HL-60/S4 (cell line): ENCODE measurements around the gene MESD.

Source experiments
- in situ Hi-C: fragments of 300-500 bp; cut with MboI; formaldehyde crosslinking; loops from 2 replicates; pipeline ENCODE4 v1.14.3; 2022; ENCODE audit warnings: low sequenced_read_pairs

The MESD gene

DNA sequence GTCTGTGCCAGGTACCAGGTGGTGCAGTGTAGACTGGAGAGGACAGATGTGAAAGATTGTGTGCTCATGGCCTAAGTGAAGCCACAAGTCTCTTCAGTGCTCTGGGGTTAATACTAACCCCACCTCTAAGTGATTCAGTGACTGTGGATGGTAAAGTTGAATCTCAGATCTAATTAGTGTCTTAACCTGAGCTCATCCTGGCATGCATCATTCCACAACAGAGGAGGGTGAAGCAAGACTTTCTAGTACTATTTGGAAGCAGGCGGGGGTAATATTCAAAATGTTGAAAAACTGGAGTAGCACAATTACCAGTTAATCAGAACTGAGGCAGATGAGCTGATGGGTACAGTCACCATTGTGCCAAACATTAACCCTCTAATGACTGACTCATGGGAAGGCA is 2.8 kb upstream of the MESD start:
- in situ Hi-C loops = loop anchor here (10.0 kb wide), 1 partner anchor 112 kb away; no protein-coding TSS in a partner anchor

DNA sequence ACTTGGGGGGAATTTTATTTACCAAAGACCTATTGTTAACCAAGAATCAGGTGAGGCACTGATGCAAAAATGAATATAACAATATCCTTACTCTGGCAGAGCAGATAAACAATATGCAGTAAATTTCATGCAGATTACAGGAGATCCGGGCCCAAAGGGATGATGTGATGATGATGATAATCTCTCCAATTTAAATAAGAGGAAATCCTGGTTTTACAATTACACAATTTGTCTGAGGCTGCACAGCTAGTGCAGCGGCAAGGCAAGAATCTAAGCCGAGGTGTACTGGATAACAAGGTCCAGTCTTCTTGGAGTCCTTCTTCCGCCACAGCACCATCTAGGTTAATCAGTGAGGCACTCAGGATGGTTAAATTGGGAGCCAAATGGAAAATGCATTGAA is 2.4 kb upstream of the MESD start:
- in situ Hi-C loops = loop anchor here (10.0 kb wide), 1 partner anchor 113 kb away; no protein-coding TSS in a partner anchor

GRCh38 chr15:80991421-80991820 is 1.8 kb upstream of the MESD start:
- in situ Hi-C loops = loop anchor here (10.0 kb wide), 1 partner anchor 113 kb away; no protein-coding TSS in a partner anchor

DNA sequence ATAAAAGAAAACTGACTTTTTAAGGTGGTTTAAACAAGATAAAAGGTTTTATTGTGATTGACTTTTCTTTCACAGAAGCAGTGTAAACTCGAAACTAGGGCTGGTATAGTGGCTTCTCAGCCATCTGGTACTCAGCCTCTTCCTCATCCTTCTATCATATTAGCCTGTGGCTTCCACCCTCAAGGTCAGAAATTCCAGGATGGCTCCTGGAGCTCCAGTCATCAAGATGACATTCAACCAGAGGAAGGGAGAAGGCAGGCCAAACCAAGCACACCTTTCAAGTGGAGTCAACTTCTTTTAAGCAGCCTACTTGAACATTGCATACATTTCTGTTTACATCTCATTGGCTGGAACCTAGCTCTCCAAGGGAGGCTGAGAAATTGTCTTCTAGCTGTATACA is 1.3 kb upstream of the MESD start:
- in situ Hi-C loops = loop anchor here (10.0 kb wide), 1 partner anchor 114 kb away; no protein-coding TSS in a partner anchor

DNA sequence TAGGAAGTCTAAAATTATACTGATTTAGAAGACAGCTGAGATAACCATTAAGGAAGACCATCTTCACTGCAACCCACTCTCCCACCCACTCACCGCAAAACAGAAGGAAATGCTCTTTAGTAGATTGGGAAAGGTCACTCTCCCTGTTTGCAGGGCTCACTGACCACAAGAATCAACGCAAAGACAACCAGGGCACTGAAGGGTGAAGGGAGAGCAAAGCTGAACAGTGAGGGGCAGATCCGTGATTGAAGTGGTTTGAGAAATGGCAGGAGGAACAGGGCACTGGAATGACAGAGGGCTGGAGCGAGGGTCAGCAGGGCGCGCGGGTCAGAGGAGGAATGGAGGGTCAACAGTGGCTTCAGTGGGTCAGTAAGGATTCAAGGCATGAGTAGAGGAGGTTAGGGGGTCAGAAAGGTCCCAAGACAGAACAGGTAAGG is 520 bp downstream of the MESD start:
- in situ Hi-C loops = no loop called here

DNA sequence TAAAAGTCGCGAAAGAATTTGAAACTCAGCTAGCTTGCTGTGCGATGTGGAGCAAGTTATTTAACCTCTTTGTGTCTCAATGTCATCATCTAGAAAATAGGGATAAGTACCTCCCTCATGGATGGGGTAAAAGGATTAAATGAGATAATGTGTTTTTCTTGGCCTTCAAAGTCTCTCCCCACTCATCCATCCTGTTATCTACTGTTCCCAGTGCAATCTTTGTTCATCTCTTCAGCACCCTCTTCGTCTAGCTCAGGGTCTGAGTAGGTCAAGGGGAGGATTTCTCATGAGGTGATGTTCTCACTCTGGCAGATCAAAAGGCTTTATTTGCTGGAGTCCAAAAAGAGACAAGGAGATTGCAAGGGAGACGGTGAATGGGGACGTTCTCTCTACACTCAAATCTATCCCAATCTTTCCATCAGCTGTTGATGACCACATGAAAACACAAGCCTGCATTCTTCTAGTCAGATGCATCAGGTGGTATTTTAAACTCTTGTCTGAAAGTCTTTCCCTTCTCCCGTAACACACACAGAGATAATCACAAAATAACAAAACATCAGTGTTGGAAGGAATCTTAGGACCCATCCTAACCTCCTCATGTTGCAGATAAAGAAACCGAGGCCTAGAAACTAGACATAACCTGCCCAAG is 1.3 kb downstream of the MESD start:
- in situ Hi-C loops = no loop called here

GRCh38 chr15:80986487-80986886 is 3.1 kb downstream of the MESD start:
- in situ Hi-C loops = no loop called here

DNA sequence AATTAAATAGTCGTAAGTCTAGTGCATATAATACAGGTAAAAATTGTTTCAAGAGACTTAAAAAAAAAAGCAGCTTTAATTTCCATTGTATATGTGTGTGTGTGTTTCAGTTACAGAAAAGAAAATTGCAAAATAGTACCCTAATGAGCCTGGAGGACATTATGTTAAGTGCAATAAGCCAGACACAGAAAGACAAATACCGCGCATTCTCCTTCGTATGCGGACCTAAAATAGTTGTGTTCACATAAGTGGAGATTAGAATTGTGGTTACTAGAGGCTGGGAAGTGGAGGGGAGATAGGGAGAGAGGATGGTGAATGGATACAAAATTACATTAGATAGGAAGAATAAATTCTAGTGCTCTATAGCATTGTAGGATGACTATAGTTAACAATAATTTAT is 3.6 kb downstream of the MESD start:
- in situ Hi-C loops = no loop called here

DNA sequence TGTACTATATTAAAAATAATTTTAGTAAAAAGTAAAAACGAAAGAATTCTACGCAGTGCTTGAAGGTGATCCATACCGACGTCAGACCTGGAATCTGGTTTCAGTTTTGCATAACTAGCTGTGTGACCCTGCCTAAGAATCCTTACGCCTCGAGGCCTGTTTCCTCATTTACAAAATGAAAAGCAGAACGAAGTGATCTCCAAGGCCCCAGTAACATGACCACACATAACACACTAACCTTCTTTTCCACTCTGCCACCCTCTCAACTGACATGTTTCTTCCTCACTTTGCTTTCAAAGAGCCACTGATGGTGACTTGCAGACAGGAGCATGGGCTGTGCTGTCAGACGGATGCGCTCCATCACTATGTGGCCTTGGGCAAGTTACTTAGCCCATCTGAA is 4.8 kb downstream of the MESD start:
- in situ Hi-C loops = no loop called here

DNA sequence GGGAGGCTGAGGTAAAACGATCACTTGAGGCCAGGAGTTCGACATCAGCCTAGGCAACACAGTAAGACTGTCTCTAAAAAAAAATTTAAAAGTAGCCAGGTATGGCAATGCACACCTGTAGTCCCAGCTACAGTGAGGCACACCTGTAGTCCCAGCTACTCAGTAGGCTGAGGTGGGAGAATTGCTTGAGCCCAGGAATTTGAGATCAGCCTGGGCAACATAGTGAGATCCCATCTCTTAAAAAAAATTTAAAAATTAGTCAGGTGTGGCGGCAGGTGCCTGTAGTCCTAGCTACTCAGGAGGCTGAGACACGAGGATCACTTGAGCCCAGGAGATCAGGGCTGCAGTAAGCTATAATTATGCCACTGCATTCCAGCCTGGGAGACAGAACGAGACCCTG is 6.8 kb downstream of the MESD start:
- in situ Hi-C loops = no loop called here

GRCh38 chr15:80982205-80982604 is 7.4 kb downstream of the MESD start:
- in situ Hi-C loops = no loop called here

GRCh38 chr15:80979538-80980200 is 9.9 kb downstream of the MESD start:
- in situ Hi-C loops = loop anchor here (10.0 kb wide), 2 partner anchors 285 to 525 kb away; no protein-coding TSS in a partner anchor

DNA sequence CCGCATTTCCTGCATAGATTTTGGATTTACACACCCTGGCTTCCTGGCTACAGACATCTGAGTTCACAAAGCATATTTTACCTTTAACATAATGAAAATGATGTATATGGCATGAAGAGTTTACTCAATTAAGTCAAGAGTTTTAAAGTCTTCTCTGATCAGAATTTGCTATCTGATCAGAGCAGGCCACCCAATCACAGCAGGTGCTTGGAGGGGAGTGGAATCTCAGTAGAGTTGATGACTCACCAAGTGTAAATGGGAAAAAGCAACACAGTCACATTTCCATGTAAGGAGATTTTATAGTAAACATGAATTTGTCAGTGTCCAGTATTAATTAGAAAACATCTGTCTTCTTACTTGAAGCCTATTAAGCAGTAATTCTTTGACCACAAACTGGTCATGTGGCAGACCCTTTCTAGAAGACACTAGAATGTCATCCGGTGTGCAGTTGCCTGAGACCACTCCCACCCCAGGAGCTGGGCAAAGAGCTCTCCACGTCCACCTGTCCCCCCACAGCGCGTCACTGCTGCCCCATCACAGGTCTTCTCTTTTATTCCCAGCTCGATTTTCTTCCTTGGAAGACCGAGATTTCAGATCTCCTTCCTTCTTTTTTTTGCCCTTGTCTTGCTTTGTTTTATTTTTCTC is 10.8 kb downstream of the MESD start:
- in situ Hi-C loops = loop anchor here (10.0 kb wide), 2 partner anchors 286 to 524 kb away; no protein-coding TSS in a partner anchor

DNA sequence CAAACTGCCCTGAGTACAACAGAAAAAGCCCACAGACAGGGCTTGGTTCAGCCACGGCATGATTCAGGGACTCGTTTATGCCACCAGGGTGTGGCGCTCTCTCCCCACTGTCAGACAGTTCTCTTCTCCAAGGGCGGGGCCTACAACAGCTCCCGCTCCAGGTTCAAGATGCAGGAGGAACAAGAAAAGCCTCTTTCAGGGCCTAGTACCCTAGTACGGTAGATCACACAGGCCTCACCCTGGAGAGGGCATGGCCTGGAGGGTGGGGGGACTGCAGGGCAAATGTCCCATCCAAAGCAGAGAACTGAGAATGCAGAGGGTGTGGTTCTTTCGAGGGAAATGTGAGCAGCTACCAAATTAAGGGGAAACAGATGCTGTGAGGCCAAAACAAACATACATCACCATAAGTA is 12.0 kb downstream of the MESD start:
- in situ Hi-C loops = loop anchor here (10.0 kb wide), 2 partner anchors 287 to 523 kb away; no protein-coding TSS in a partner anchor

DNA sequence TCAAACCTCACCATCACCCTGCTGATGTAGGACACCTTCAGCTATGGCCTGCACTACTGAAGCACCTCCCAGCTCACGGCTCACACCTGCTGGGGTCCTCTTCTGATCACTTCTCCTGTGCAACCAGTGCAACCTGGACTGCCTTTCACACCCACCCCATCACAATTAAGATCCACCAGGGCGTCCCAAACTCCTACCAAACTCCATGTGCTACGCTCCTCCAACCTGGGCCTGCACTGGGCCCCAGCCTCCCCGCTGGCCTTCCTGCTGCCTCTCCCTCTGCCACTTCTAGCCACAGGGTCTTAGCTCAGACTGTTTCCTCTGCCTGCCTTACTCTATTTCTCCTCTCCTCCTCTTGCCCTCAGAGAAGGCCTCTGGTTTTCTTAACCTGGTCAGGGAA is 12.8 kb downstream of the MESD start:
- in situ Hi-C loops = loop anchor here (10.0 kb wide), 2 partner anchors 288 to 522 kb away; no protein-coding TSS in a partner anchor

- in situ Hi-C loops = loop anchor here (10.0 kb wide), 2 partner anchors 290 to 520 kb away; no protein-coding TSS in a partner anchor
These were observed 14.7 kb downstream of the MESD start for GRCh38 chr15:80974914-80975313.

- in situ Hi-C loops = loop anchor here (10.0 kb wide), 2 partner anchors 293 to 517 kb away; no protein-coding TSS in a partner anchor
These were observed 17.3 kb downstream of the MESD start for GRCh38 chr15:80972276-80972675.

DNA sequence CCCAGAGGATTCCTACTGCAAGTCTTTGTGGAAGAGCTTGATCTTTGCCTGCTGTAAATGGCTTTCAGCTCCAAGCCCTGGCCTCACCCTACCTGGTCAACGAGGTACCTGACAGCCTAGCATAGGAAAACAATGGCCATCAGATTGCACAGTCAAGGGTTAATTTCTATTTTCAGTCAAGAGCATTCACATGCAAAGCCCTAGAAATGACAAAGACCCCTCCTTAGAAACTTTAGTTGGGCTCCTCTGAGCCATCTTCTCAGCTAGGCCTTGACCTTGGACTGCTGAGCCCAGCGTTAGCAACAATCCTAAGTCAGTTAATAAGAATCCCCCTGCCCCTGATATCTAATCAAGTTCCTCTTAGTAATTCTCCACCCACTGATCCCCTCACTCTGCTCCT is 18.5 kb downstream of the MESD start:
- in situ Hi-C loops = loop anchor here (10.0 kb wide), 2 partner anchors 294 to 516 kb away; no protein-coding TSS in a partner anchor

DNA sequence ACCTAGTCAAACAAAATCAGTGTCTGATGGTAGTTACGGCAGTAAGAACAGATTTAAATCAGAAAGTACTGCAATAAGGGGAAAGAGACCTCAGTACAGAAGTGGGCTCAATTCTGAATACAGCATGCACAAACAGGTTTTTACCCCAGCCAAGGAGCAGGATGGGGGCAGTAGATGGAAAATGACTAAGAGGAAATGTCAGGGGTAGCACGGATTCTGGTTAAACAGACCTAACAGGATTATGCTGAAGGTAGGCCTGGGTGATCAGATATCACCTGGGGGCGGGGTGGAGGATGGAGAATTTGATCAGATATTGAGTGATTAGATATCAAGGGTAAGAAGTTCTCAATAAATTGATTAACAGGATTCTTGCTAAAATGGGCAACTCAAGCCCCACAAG is 19.0 kb downstream of the MESD start:
- in situ Hi-C loops = loop anchor here (10.0 kb wide), 2 partner anchors 294 to 516 kb away; no protein-coding TSS in a partner anchor

DNA sequence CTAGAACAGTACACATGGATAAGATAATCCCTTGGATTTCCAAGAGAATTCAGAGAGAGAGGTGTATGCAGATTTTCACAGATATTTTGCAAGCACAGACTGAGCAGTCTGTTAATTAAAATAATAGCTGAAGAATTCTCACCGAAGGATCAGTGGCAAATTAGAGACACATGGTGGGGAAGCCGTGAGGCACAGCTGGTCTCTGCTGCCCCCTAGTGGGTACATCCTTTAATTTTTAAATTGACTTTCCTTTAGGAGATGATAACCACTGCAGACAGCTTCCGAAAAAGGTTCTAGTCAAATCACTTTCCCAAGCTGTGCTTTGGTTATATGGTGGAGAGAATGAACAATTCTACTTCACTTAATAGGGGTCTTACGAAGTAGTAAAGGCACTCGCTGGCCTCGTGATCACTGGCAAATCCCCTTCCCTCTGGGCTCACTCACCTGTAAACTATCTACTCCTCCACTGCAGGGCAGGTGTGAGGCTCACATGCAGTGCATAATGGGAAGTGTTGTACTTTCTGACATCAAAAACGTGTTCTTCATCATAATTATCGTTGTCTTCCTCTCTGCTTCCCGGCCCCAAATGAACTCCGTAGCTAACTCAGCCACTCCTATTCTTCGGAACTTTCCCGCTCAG is 19.5 kb downstream of the MESD start:
- in situ Hi-C loops = loop anchor here (10.0 kb wide), 2 partner anchors 295 to 515 kb away; no protein-coding TSS in a partner anchor

DNA sequence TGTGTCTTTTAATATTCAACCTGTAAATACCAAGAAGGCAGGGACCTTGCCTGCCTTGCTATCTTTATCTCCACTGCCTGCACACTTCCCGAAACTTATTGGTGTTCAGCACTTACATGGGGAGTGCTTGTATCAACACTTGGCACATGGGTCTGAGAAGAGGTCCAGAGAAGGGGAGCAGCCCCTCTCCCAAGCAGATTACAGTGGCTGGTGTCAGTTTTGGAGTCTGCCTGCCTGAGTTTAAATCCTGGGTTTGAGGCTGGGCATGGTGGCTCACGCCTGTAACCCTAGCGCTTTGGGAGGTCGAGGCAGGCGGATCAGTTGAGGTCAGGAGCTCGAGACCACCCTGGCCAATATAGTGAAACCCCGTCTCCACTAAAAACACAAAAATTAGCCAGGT is 20.3 kb downstream of the MESD start:
- in situ Hi-C loops = no loop called here
